ENCODE data around the gene PPP1R17. TPM values are rescaled to one million over a fixed set of nuclear protein-coding genes. Genes with fewer than 3 reads are reported as not detected.

PPP1R17 gene
- total and polyA plus RNA-seq, 8 donors: not detected

- TF ChIP-seq CTCF (IDR thresholded peaks at IDR 0.05): no peak
- ATAC-seq: peak; percentile 39
- intact Hi-C loops (cut with DNase I): no loop called here
- no peak for DNase-seq
- H3K36me3 ChIP-seq: no peaks in the 10 kb centered on the region
- H3K4me3 ChIP-seq: no peak overlapping the region
- no peaks in the 10 kb centered on the region for H3K9me3 ChIP-seq
- H3K27ac ChIP-seq: no peak overlapping the region
- peaks cover 0 to 14% of the 10 kb centered on the region in 2 donors for H3K4me1 ChIP-seq
- H3K27me3 ChIP-seq: no peaks in the 10 kb centered on the region
These were observed 22.1 kb upstream of the PPP1R17 start for GRCh38 chr7:31664890-31665289.

GRCh38 chr7:31665546-31665945 is 21.5 kb upstream of the PPP1R17 start:
- peaks cover 0 to 14% of the 10 kb centered on the region in 2 donors for H3K4me1 ChIP-seq
- H3K27me3 ChIP-seq: no peaks in the 10 kb centered on the region
- no peak for DNase-seq
- H3K4me3 ChIP-seq: no peak overlapping the region
- intact Hi-C loops (cut with DNase I): no loop called here
- ATAC-seq: no peak
- no peaks in the 10 kb centered on the region for H3K9me3 ChIP-seq
- H3K27ac ChIP-seq: no peak overlapping the region
- no peaks in the 10 kb centered on the region for H3K36me3 ChIP-seq
- no peak for TF ChIP-seq CTCF (IDR thresholded peaks at IDR 0.05)

GRCh38 chr7:31669461-31669860 is 17.6 kb upstream of the PPP1R17 start:
- H3K36me3 ChIP-seq: no peaks in the 10 kb centered on the region
- peaks cover 0 to 11% of the 10 kb centered on the region in 2 donors for H3K9me3 ChIP-seq
- no peak overlapping the region for H3K4me3 ChIP-seq
- H3K27ac ChIP-seq: no peak overlapping the region
- intact Hi-C loops (cut with DNase I): no loop called here
- H3K27me3 ChIP-seq: no peaks in the 10 kb centered on the region
- no peak for TF ChIP-seq CTCF (IDR thresholded peaks at IDR 0.05)
- ATAC-seq: no peak
- no peak for DNase-seq
- peaks cover 0 to 10% of the 10 kb centered on the region in 2 donors for H3K4me1 ChIP-seq

- intact Hi-C loops (cut with DNase I): no loop called here
- DNase-seq: no peak
- Histone ChIP-seq H3K27ac (no peak overlapping the region), H3K9me3 (no peaks in the 10 kb centered on the region), H3K4me3 (no peak overlapping the region), H3K27me3 (no peaks in the 10 kb centered on the region), H3K4me1 (no peaks in the 10 kb centered on the region), H3K36me3 (no peaks in the 10 kb centered on the region)
- no peak for TF ChIP-seq CTCF (IDR thresholded peaks at IDR 0.05)
- no peak for ATAC-seq
These were observed 7.3 kb upstream of the PPP1R17 start for GRCh38 chr7:31679574-31680305.

GRCh38 chr7:31683445-31684225 is 3.4 kb upstream of the PPP1R17 start:
- no peak for TF ChIP-seq CTCF (IDR thresholded peaks at IDR 0.05)
- intact Hi-C loops (cut with DNase I): no loop called here
- H3K27ac ChIP-seq: no peak overlapping the region
- no peak for DNase-seq
- no peaks in the 10 kb centered on the region for H3K36me3 ChIP-seq
- no peak overlapping the region for H3K4me3 ChIP-seq
- peaks cover 0 to 6% of the 10 kb centered on the region in 2 donors for H3K4me1 ChIP-seq
- H3K9me3 ChIP-seq: no peaks in the 10 kb centered on the region
- no peaks in the 10 kb centered on the region for H3K27me3 ChIP-seq
- no peak for ATAC-seq
